WTC11 (cell line): ENCODE results near the gene NUP210L. TPM values are rescaled to one million over a fixed set of nuclear protein-coding genes. Genes with fewer than 3 reads are reported as not detected.

Experiments used
- ATAC-seq: fragments of 200-7000 bp; cut with Tn5 transposase; 2 replicates; pipeline ENCODE4 v1.10.0; 2021; ENCODE audit warnings: mild to moderate bottlenecking, moderate library complexity
- CTCF ChIA-PET: fragments of 300-600 bp; sonication (Branson Sonifier 250); formaldehyde crosslinking; loops from one replicate; lab custom pipeline; 2021; ENCODE audit warnings: antibody characterized with exemption; lab: Charles Lee
- POLR2A ChIA-PET: fragments of 350-600 bp; sonication (Branson Sonifier 250); formaldehyde crosslinking; loops from one replicate; lab custom pipeline; 2021; ENCODE audit warnings: antibody characterized with exemption; lab: Charles Lee
- DNase-seq: peaks from one replicate; pipeline ENCODE4 v3.0.0; 2021; ENCODE audit warnings: low spot score
- H3K27ac Mint-ChIP-seq: 2 replicates; pipeline ENCODE4 v1.8.0; 2021; ENCODE audit warnings: mixed read lengths
- H3K27me3 Mint-ChIP-seq: 2 replicates; pipeline ENCODE4 v1.8.0; 2021; ENCODE audit warnings: low read depth, mild to moderate bottlenecking, moderate library complexity, mixed read lengths
- H3K36me3 Mint-ChIP-seq: 2 replicates; pipeline ENCODE4 v1.8.0; 2021; ENCODE audit warnings: mixed read lengths
- H3K4me1 Mint-ChIP-seq: 2 replicates; pipeline ENCODE4 v1.8.0; 2022; ENCODE audit warnings: mixed read lengths
- H3K4me3 Mint-ChIP-seq: 2 replicates; pipeline ENCODE4 v1.8.0; 2021; ENCODE audit warnings: mild to moderate bottlenecking, moderate library complexity, mixed read lengths
- H3K9me3 Mint-ChIP-seq: 2 replicates; pipeline ENCODE4 v1.8.0; 2021; ENCODE audit warnings: mixed read lengths
- ATF1 ChIP-seq: sonication (generic); formaldehyde crosslinking; IDR thresholded peaks from 2 replicates; pipeline ENCODE4 v1.8.1; 2023; ENCODE audit warnings: mild to moderate bottlenecking, moderate library complexity, missing genetic modification reagents
- CREB1 ChIP-seq: sonication (generic); formaldehyde crosslinking; IDR thresholded peaks from 2 replicates; pipeline ENCODE4 v1.8.0; 2023; ENCODE audit warnings: mild to moderate bottlenecking, missing genetic modification reagents
- ELF4 ChIP-seq: sonication (generic); formaldehyde crosslinking; IDR thresholded peaks from 2 replicates; pipeline ENCODE4 v1.8.1; 2022; ENCODE audit warnings: low read depth, mild to moderate bottlenecking, moderate library complexity, missing genetic modification reagents
- FOXJ3 ChIP-seq: sonication (generic); formaldehyde crosslinking; IDR thresholded peaks from 2 replicates; pipeline ENCODE4 v1.9.0; 2021; ENCODE audit warnings: missing genetic modification reagents, mild to moderate bottlenecking, borderline replicate concordance
- JAZF1 ChIP-seq: fragments of 250-450 bp; sonication (Bioruptor Pico); IDR thresholded peaks from 2 replicates; pipeline ENCODE4 v1.9.0; 2021; ENCODE audit warnings: moderate library complexity, mild to moderate bottlenecking, inconsistent platforms
- NR3C1 ChIP-seq: sonication (generic); formaldehyde crosslinking; conservative IDR thresholded peaks from 2 replicates; pipeline ENCODE4 v1.8.1; 2023; ENCODE audit warnings: low read depth, mild to moderate bottlenecking, missing genetic modification reagents
- PRRX2 ChIP-seq: fragments of 250-450 bp; sonication (Bioruptor Pico); IDR thresholded peaks from 2 replicates; pipeline ENCODE4 v1.8.0; 2021; ENCODE audit warnings: mild to moderate bottlenecking
- SP1 ChIP-seq: sonication (generic); formaldehyde crosslinking; conservative IDR thresholded peaks from 2 replicates; pipeline ENCODE4 v1.8.1; 2022; ENCODE audit warnings: missing genetic modification reagents
- ZNF138 ChIP-seq: sonication (generic); formaldehyde crosslinking; conservative IDR thresholded peaks from 2 replicates; pipeline ENCODE4 v1.8.1; 2022; ENCODE audit warnings: mild to moderate bottlenecking, moderate library complexity, missing genetic modification reagents
- ZNF317 ChIP-seq: sonication (generic); formaldehyde crosslinking; IDR thresholded peaks from 2 replicates; pipeline ENCODE4 v1.8.1; 2023; ENCODE audit warnings: low read depth, mild to moderate bottlenecking, moderate library complexity, missing genetic modification reagents, borderline replicate concordance
- ZNF416 ChIP-seq: fragments of 250-450 bp; sonication (Bioruptor Pico); IDR thresholded peaks from 2 replicates; pipeline ENCODE4 v1.9.0; 2021; ENCODE audit warnings: mild to moderate bottlenecking, inconsistent platforms
- ZNF671 ChIP-seq: fragments of 250-450 bp; sonication (Bioruptor Pico); IDR thresholded peaks from 2 replicates; pipeline ENCODE4 v1.8.0; 2021; ENCODE audit warnings: mild to moderate bottlenecking
- total RNA-seq: library from RNA; stranded (reverse); gene quantifications from 3 replicates; pipeline ENCODE4 v1.2.3, GENCODE V29; 2021
- TF ChIP-seq, protein P1 (sequence below): sonication (generic); formaldehyde crosslinking; IDR thresholded peaks from 2 replicates; pipeline ENCODE4 v1.8.1; 2022; ENCODE audit warnings: low read depth, missing genetic modification reagents, borderline replicate concordance
- TF ChIP-seq, protein P2 (sequence below): sonication (generic); formaldehyde crosslinking; IDR thresholded peaks from 2 replicates; pipeline ENCODE4 v1.8.1; 2023; ENCODE audit warnings: mild to moderate bottlenecking, missing genetic modification reagents, borderline replicate concordance
- TF ChIP-seq, protein P3 (sequence below): sonication (generic); formaldehyde crosslinking; IDR thresholded peaks from 2 replicates; pipeline ENCODE4 v1.8.0; 2022; ENCODE audit warnings: mild to moderate bottlenecking, missing genetic modification reagents
- TF ChIP-seq, protein P4 (sequence below): fragments of 250-450 bp; sonication (Bioruptor Pico); IDR thresholded peaks from 2 replicates; pipeline ENCODE4 v1.9.0; 2021; ENCODE audit warnings: mild to moderate bottlenecking
- TF ChIP-seq, protein P5 (sequence below): sonication (generic); formaldehyde crosslinking; conservative IDR thresholded peaks from 2 replicates; pipeline ENCODE4 v1.8.1; 2023; ENCODE audit warnings: mild to moderate bottlenecking, low read depth, missing genetic modification reagents, moderate library complexity
- TF ChIP-seq, protein P6 (sequence below): fragments of 250-450 bp; sonication (Bioruptor Pico); IDR thresholded peaks from 2 replicates; pipeline ENCODE4 v1.9.0; 2021; ENCODE audit warnings: mild to moderate bottlenecking

The NUP210L gene
- total RNA-seq, 1 experiment from 2014 or later: 0.02 TPM

DNA sequence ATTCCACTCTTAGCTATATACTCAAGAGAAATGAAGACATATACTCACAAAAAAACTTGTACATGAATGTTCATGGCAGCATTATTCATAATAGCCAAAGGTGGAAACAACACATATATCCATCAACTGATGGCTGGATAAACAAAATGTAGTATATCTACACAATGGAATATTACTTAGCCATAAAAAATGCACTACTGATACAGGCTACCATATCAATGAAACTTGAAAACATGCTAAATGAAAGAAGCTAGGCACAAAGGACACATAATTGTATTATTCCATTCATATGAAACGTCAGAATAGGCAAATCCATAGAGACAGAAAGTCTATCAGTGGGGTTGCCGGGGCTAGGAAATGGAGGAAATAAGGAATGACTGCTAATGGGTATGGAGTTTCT is 67.3 kb downstream of the NUP210L start:
- no peaks in the 10 kb centered on the region for H3K4me1 Mint-ChIP-seq
- CTCF ChIA-PET: interaction anchor here (1.5 kb wide), 1 partner anchor 17 kb away, joined by 9 read pairs; no protein-coding TSS in a partner anchor
- TF ChIP-seq SP1 (CRISPR knock-in tag) (no peak), FOXJ3 (CRISPR knock-in tag) (no peak), CREB1 (CRISPR knock-in tag) (no peak), ZNF317 (no peak), ZNF416 (no peak), JAZF1 (CRISPR knock-in tag) (no peak), ELF4 (CRISPR knock-in tag) (no peak), PRRX2 (CRISPR knock-in tag) (no peak), ZNF671 (CRISPR knock-in tag) (no peak), NR3C1 (no peak), ZNF138 (no peak), ATF1 (CRISPR knock-in tag) (no peak)
- TF ChIP-seq, protein P1, sequence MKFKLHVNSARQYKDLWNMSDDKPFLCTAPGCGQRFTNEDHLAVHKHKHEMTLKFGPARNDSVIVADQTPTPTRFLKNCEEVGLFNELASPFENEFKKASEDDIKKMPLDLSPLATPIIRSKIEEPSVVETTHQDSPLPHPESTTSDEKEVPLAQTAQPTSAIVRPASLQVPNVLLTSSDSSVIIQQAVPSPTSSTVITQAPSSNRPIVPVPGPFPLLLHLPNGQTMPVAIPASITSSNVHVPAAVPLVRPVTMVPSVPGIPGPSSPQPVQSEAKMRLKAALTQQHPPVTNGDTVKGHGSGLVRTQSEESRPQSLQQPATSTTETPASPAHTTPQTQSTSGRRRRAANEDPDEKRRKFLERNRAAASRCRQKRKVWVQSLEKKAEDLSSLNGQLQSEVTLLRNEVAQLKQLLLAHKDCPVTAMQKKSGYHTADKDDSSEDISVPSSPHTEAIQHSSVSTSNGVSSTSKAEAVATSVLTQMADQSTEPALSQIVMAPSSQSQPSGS (CRISPR knock-in tag): no peak
- TF ChIP-seq, protein P2, sequence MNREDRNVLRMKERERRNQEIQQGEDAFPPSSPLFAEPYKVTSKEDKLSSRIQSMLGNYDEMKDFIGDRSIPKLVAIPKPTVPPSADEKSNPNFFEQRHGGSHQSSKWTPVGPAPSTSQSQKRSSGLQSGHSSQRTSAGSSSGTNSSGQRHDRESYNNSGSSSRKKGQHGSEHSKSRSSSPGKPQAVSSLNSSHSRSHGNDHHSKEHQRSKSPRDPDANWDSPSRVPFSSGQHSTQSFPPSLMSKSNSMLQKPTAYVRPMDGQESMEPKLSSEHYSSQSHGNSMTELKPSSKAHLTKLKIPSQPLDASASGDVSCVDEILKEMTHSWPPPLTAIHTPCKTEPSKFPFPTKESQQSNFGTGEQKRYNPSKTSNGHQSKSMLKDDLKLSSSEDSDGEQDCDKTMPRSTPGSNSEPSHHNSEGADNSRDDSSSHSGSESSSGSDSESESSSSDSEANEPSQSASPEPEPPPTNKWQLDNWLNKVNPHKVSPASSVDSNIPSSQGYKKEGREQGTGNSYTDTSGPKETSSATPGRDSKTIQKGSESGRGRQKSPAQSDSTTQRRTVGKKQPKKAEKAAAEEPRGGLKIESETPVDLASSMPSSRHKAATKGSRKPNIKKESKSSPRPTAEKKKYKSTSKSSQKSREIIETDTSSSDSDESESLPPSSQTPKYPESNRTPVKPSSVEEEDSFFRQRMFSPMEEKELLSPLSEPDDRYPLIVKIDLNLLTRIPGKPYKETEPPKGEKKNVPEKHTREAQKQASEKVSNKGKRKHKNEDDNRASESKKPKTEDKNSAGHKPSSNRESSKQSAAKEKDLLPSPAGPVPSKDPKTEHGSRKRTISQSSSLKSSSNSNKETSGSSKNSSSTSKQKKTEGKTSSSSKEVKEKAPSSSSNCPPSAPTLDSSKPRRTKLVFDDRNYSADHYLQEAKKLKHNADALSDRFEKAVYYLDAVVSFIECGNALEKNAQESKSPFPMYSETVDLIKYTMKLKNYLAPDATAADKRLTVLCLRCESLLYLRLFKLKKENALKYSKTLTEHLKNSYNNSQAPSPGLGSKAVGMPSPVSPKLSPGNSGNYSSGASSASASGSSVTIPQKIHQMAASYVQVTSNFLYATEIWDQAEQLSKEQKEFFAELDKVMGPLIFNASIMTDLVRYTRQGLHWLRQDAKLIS (CRISPR knock-in tag): no peak
- TF ChIP-seq, protein P3, sequence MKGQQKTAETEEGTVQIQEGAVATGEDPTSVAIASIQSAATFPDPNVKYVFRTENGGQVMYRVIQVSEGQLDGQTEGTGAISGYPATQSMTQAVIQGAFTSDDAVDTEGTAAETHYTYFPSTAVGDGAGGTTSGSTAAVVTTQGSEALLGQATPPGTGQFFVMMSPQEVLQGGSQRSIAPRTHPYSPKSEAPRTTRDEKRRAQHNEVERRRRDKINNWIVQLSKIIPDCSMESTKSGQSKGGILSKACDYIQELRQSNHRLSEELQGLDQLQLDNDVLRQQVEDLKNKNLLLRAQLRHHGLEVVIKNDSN (CRISPR knock-in tag): no peak
- TF ChIP-seq, protein P4, sequence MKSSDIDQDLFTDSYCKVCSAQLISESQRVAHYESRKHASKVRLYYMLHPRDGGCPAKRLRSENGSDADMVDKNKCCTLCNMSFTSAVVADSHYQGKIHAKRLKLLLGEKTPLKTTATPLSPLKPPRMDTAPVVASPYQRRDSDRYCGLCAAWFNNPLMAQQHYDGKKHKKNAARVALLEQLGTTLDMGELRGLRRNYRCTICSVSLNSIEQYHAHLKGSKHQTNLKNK (CRISPR knock-in tag): no peak
- TF ChIP-seq, protein P5, sequence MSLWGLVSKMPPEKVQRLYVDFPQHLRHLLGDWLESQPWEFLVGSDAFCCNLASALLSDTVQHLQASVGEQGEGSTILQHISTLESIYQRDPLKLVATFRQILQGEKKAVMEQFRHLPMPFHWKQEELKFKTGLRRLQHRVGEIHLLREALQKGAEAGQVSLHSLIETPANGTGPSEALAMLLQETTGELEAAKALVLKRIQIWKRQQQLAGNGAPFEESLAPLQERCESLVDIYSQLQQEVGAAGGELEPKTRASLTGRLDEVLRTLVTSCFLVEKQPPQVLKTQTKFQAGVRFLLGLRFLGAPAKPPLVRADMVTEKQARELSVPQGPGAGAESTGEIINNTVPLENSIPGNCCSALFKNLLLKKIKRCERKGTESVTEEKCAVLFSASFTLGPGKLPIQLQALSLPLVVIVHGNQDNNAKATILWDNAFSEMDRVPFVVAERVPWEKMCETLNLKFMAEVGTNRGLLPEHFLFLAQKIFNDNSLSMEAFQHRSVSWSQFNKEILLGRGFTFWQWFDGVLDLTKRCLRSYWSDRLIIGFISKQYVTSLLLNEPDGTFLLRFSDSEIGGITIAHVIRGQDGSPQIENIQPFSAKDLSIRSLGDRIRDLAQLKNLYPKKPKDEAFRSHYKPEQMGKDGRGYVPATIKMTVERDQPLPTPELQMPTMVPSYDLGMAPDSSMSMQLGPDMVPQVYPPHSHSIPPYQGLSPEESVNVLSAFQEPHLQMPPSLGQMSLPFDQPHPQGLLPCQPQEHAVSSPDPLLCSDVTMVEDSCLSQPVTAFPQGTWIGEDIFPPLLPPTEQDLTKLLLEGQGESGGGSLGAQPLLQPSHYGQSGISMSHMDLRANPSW (CRISPR knock-in tag): no peak
- TF ChIP-seq, protein P6, sequence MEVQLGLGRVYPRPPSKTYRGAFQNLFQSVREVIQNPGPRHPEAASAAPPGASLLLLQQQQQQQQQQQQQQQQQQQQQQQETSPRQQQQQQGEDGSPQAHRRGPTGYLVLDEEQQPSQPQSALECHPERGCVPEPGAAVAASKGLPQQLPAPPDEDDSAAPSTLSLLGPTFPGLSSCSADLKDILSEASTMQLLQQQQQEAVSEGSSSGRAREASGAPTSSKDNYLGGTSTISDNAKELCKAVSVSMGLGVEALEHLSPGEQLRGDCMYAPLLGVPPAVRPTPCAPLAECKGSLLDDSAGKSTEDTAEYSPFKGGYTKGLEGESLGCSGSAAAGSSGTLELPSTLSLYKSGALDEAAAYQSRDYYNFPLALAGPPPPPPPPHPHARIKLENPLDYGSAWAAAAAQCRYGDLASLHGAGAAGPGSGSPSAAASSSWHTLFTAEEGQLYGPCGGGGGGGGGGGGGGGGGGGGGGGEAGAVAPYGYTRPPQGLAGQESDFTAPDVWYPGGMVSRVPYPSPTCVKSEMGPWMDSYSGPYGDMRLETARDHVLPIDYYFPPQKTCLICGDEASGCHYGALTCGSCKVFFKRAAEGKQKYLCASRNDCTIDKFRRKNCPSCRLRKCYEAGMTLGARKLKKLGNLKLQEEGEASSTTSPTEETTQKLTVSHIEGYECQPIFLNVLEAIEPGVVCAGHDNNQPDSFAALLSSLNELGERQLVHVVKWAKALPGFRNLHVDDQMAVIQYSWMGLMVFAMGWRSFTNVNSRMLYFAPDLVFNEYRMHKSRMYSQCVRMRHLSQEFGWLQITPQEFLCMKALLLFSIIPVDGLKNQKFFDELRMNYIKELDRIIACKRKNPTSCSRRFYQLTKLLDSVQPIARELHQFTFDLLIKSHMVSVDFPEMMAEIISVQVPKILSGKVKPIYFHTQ: no peak
- TF ChIP-seq, all 79 proteins: peak for 0
- Mint-ChIP-seq H3K27ac (no peak overlapping the region), H3K9me3 (peaks cover 36% of the 10 kb centered on the region), H3K4me3 (no peak overlapping the region), H3K36me3 (0 out of 2 replicates have a peak, but pooled peaks cover 2% of the 10 kb centered on the region), H3K27me3 (peaks cover 5% of the 10 kb centered on the region)
- DNase-seq: no peak
- POLR2A ChIA-PET: no interaction called here
- no peak for ATAC-seq
